Stimulated activated CD4-positive, alpha-beta T cell treated with anti-CD3 and anti-CD28 coated beads, Interleukin-15, amount 100 ng/mL, for 1 hour (primary cell): ENCODE results near the gene PPP1R14B.

Experiments
- DNase-seq, 2 donors: peaks; one replicate each; pipeline ENCODE4 v3.0.0-alpha.2; 2020; ENCODE audit warnings: low read depth in 1 of 2, low spot score in 1 of 2

The PPP1R14B gene

DNA sequence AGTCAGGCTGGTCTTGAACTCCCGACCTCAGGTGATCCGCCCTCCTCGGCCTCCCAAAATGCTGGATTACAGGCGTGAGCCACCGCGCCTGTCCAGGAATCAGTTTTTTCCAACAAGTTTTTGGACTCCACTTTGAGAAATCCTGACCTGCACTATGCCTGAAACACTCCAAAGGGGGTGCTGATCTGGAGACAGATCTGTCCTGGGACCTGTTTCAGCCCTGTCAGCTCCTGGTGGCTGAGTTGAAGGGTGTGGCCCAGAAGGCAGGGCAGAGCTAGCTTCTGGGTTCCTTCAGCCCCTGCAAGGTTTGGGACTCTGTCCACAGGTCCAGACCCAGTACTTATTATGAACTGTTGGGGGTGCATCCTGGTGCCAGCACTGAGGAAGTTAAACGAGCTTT, 15.2 kb downstream of the PPP1R14B start:
- no peak for DNase-seq

DNA sequence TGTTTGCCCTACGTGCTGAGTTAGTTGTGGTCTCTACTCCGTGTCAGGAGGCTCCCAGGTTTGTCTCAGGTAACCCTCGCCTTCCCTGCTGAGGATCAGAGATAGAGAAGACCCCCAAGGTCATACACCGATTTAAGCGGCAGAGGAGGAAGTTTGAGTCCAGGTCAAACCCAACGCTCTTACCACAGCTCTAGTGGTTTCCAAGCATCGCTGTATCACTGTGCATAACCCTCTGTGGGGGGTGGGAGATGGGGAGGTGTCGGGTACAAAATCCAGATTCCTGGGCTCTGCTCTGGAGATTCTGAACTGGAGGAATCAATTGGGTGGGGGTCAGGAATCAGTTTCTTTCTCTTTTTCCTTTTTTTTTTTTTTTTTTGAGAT, 15.8 kb downstream of the PPP1R14B start:
- no peak for DNase-seq

DNA sequence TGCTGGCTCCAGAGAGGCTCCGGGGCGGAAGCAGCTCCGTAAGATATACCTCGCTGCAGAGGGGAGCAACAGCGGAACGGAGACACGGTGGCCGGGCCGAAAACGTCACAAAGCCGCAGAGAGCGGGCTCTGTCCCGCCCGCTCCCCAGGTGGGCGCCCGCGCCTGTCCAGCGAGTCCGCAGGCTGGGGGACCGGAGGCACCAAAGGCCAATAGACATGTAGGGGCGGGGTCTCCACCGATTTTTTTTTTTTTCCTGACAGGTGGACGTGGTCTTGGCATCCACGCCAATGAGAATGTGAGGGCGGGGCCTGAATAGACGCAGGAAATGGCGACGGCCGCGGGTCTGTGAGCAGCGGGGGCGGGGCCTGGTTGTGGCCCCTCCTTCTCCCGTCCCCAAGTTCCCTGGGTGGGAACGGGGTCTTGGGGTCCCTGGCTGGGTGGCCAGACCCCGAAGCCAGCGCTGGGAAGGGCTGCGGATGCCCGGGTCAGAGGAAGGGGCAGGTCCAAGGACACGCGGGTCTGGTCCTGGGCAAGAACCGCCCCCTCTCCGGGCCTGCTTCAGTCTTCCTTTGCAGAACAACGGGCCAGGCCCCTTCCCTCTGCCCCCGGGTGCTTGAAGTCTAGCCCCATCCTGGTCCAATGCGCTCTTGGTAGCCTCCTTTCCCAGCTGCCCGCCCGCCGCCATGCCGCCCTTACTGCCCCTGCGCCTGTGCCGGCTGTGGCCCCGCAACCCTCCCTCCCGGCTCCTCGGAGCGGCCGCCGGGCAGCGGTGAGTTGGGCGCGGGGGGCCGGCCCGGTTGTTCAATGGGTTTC, 16.4 kb downstream of the PPP1R14B start, which contains the start of gene DNAJC4:
TSS of gene DNAJC4 (plus strand) at position 378 of the 814 bp plus-strand sequence. CDS start at position 685, 307 bp downstream.
- peak; percentile 72 to 76 for DNase-seq

DNA sequence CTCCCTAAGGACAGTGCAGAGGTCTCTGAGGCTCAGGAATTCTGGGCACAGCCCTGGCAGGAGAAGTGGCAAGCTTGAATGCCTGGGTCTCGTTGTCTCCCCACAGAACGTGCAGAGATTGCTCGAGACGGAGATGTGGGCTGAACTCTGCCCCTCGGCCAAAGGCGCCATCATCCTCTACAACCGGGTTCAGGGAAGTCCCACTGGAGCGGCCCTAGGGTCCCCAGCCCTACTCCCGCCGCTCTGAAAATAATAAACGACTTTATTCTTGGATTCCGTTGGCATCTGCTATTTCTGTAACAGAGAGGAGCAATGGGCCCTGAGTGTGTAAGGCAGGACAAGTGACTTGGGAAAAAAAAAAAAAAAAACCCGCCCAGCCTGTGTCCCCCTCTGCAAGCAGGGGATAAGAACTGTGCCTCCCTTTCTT, 17.0 kb downstream of the PPP1R14B start:
- no peak for DNase-seq

DNA sequence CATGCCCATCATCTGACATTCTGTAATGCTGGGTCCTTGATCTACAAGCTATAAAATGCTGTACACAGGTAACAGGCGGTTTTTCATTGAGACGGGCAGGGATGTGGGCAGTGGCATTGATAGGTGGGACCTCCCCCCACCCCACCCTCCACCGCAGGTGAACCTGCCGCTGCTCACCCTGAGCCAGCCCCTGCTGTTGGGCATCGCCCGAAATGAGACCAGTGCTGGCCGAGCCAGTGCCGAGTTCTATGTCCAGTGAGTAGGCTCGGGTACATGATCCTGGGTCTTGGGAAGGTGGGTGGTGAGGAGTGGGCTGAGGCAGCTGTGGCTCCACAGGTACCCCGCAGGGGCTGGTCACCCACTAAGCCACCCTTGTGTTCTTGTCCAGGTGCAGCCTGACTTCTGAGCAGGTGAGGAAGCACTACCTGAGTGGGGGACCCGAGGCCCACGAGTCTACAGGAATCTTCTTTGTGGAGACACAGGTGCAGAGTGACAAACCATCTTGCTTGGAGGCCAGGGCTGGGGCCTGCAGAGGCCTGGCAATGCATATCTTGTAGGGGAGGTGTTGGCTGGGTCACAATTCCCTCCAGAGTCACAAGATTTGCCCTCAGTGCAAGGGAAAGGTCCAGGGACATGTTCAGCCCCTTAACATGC, 17.5 kb downstream of the PPP1R14B start:
- no peak for DNase-seq

DNA sequence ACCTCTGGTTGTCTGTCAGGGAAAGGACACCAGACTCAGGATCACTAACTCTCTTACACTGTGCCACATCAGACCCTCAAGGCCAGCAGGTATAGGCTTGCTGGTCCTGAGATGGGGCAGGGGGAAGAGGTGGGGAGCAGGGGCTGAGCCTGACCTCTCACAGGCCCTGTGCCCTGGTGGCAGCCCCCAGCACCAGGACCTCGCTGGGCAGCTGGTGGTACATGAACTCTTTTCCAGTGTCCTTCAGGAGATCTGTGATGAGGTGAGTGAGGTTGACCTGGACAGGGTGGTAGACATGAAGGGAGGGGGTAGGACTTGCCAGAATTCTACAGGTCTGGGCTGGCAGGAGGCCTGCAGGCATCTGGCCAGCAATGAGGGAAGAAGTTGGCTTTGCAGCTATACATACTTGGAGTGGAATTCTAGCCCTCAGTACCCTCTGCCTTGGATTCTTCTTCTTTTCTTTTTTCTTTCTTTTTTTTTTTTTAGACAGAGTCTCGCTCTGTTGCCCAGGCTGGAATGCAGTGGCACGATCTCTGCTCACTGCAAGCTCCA, 19.3 kb downstream of the PPP1R14B start:
- no peak for DNase-seq

DNA sequence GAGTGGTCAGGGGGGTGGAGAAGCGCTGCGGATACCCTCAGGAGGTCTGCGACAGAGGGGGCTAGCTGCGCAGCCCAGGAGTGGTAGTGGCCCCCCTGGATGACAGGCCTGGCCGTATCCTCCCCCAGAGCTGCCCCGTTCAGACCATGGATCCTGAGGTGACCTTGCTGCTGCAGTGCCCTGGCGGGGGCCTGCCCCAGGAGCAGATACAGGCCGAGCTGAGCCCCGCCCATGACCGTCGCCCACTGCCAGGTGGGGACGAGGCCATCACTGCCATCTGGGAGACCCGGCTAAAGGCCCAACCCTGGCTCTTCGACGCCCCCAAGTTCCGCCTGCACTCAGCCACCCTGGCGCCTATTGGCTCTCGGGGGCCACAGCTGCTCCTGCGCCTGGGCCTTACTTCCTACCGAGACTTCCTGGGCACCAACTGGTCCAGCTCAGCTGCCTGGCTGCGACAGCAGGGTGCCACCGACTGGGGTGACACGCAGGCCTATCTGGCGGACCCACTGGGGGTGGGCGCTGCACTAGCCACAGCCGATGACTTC, 20.2 kb downstream of the PPP1R14B start:
- no peak for DNase-seq

DNA sequence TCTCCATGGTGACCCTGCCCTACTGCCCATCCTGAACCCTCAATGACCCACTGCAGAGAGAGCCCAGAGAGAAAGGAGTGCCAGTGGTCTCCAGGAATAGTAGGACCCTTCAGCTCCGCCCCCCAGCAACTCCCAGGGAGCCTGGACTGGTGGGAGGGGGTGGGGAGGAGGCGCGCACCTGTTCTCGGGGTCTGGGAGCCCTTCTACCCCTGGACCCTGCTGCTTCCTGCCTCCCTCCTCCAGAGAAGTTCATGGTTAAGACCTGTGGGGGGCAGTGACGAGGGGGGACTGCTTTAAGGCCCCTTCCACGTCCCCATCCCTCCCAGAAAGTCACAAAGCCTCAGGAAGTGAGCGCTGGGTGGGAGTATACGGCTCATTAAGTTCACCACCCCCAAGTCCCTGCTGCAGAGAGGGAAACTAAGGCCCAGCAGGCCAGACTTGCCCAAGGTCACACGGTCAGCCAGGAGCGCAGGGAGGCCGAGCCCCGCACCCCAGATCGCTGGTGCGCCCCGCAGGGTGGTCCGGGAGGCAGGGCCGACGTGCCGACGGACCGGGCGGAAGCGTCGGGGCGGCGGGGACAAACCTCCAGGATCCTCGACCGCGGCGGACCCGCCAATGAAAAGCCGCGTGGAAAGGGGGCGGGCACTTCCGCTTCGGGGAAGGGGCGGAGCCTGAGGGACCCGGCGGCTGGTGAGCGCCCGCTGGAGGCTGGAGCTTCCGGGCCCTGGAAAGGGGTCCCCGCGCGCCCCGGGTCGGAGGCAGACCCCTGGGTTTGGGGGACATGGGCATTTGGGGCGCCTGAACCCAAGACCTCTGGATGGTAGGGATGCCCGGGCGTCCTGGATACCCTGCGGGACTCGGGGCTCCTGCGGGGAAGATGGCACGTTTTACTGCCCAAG, 20.9 kb downstream of the PPP1R14B start, which contains the start of the genes NUDT22 and TRPT1:
TSS of gene NUDT22 (plus strand) at position 667 of the 899 bp plus-strand sequence. CDS start 379 bp downstream, outside the sequence.
TSS of gene TRPT1 (minus strand) at position 579 of the 899 bp plus-strand sequence. CDS start at position 253, 326 bp downstream.
- DNase-seq = peak; percentile 80 to 93

DNA sequence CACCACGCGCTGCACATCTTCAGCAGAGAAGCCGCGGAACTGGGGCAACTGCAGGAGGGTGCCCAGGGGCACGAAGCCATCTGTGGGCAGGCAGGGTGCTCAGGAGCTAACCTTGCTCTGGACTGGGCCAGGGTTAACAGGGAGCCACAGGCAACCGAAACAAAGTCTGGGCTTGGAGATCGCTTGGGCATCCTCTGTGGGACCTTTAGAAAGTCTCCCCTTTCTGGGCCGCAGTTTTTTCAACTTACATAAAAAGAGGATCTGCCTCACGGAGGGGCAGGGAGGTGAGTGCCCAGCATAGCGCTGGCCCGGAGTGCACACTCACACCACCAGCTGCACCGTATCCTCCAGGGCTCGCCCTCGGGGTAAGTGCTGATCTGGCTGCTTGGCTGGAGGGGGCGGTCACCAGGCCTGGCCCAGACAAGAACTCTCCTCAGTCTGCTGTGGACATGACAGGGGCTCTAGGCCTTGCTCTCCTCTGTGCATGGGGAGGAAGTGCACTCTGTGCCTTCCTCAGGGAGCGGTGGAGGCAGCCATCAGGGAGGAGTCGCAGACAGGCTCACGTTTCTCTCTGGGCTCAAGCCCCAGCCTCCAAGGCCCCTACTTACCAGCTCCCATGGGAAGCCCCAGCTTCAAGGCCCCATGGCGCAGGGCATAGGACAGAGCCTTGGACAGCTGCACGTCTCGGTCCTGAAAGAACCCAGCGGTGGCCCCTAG, 21.7 kb downstream of the PPP1R14B start:
- no peak for DNase-seq

DNA sequence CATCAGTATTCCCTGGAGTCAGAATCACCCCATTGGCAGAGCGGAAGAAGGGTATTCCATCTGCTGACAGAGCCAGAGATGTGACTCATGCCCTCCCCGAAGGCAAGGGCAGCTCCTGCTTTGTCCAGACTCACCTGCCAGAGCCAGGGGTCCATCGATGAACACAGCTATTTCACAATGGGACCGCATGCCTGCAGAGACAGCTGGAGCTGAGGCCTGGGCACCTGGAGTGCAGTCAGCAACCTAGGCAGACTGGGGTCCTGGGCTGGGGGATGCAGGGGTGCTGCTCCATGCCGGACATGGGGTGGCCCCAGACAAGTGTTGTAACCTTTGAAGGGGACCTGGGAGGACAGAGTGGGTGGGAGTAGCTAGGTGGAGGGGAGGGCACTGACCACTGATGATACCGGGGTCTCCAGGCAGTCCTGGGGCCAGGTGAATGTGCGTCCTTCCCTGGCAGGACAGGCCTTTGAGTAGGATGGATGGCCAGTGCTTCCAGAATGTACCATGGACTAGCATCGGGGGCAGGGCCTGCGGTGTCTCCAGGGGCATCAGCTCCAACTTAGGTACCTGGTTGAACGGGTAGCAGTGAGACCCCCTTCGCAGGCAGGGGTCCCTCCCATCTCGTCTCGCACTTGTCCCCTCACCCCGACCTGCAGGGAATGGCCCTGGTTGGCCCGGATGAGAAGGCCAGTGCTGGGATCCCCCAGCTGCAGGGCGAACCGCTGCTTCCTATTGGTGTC, 22.4 kb downstream of the PPP1R14B start:
- DNase-seq = no peak

DNA sequence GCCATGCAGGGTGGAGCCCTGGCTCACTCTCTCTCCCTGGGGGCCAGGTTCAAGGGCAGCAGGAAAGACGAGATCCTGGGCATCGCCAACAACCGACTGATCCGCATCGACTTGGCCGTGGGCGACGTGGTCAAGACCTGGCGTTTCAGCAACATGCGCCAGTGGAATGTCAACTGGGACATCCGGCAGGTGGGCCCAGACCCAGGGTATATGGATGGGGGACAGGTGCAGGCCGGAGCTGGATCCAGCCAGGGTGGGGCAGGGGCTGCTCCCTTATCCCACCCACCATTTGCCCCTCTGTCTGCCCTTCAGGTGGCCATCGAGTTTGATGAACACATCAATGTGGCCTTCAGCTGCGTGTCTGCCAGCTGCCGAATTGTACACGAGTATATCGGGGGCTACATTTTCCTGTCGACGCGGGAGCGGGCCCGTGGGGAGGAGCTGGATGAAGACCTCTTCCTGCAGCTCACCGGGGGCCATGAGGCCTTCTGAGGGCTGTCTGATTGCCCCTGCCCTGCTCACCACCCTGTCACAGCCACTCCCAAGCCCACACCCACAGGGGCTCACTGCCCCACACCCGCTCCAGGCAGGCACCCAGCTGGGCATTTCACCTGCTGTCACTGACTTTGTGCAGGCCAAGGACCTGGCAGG, 23.6 kb downstream of the PPP1R14B start:
- DNase-seq = no peak

DNA sequence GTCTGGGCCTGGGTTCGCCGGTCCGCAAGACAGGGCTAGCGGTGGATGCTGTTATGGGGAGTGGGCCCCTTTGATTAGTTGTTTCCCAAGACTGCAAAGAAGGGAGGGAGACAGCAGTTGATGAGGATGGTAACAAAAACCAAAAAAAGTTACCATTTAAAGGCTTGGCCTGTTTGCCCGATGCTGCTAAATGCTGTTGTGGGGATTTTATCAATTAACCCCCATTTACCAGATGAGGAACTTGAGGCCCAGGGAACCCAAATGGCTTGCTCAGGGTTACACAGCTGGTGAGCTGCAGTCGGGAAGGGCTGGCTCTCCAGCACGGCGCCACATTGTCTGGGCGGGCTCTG, 24.1 kb downstream of the PPP1R14B start:
- no peak for DNase-seq

DNA sequence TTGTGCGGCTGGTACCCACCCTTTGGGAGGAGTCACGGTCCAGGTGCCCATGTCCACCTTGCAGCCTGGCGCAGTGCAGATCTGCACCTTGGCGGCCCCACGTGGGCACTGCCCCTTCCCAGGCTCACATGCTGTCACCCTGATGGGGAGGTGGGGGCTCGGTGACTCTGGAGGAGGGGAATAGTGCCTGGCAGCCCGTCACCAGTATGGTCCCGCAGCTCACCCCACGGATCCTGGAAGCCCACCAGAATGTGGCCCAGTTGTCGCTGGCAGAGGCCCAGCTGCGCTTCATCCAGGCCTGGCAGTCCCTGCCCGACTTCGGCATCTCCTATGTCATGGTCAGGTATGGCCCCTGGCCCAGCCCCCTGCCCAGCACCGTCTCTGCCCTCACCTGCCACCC, 25.9 kb downstream of the PPP1R14B start:
- no peak for DNase-seq

DNA sequence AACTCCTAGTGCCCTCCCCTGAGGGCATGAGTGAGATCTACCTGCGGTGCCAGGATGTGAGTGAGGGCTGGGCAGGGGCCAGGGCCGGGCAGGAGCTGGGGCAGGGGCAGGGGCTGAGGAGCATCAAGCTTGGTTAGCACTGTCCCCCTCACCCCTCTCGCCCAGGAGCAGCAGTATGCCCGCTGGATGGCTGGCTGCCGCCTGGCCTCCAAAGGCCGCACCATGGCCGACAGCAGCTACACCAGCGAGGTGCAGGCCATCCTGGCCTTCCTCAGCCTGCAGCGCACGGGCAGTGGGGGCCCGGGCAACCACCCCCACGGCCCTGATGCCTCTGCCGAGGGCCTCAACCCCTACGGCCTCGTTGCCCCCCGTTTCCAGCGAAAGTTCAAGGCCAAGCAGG, 26.5 kb downstream of the PPP1R14B start:
- DNase-seq = no peak

DNA sequence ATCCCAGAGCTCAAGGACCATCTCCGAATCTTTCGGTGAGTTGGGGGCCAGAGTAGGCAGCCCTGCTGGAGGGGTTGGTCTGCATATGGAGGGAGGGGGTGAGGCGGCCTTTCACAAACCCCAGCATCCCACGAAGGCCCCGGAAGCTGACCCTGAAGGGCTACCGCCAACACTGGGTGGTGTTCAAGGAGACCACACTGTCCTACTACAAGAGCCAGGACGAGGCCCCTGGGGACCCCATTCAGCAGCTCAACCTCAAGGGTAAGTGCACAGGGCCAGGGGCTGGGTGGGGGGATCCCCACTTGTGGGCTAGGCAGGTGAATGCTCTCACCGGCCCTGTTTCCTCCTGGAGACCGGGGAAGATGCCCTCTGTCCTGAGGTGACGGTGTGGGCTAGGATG, 27.0 kb downstream of the PPP1R14B start:
- DNase-seq = no peak

DNA sequence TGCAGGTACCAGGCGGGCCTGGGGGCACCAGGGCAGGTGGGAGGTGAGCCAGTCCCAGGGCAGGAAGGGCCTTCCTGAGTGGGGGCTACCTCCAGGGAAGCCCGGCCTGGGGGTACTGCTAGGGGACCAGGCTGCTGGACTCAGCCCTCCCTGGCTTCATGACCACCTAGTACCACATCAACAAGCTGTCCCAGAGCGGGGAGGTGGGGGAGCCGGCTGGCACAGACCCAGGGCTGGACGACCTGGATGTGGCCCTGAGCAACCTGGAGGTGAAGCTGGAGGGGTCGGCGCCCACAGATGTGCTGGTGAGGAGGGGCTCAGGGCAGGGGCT, 27.4 kb downstream of the PPP1R14B start:
- no peak for DNase-seq

DNA sequence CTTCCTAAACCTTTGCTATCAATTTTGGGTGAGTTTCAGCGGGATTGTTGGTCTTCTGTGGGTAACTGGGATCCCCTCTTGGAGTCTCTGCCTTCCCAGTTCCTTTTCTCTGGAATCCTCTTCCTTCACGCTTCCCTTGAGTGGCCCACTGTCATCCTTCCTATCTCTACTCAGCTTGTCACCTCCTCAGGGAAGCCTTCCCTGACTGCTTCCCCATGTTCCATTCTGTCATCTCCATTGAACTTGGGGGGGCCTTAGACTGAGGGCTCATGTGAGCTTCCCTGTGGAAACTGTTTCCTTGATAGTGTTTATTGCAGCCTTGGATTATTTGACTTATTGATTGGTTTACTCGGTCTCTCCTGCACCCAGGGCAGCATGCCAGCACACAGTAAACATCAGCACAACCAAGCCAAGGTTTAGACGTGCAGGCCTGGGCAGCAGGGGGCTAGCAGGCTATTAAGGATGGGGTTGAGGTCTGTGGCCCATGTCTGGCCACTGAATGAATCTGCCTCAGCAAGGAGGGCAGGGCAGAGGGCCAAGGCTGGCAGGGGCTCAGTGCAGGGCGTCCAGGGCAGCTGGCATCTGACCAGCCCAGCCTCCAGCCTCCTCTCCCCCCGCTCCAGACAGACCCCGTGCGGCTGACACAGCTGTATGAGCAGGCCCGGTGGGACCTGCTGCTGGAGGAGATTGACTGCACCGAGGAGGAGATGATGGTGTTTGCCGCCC, 28.0 kb downstream of the PPP1R14B start:
- DNase-seq = no peak

DNA sequence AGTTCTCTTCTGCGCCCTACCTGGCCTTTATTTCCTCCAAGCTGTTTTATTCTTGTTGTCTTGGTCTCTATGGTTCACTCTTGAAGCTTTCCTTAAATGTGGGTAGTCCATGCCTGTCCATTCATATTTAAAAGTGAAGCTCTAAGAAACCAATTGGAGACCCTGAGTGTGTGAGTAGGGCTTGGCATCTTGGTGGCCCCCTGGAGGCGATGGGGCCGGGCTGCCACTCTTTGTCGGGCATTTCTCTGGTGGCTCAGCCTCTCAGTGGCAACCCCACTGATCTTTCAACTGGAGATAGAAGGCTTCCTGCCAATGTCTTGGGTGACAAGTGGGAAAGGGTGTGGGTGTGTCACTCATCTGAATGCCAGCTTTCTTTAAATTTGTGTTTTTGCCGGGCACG, 29.9 kb downstream of the PPP1R14B start:
- DNase-seq = no peak
